A673 (cell line): ENCODE results near the gene GET3. TPM values are rescaled to one million over a fixed set of nuclear protein-coding genes. Genes with fewer than 3 reads are reported as not detected.

Experiments used
- Bru-seq: library from RNA; stranded (reverse); fragments of 400-500 nt; gene quantifications from one replicate; lab custom pipeline; 2021; lab: Mats Ljungman, UMichigan
- BruChase-seq, 2 experiments: library from RNA; stranded (reverse); fragments of 400-500 nt; gene quantifications; one replicate each; lab custom pipeline; 2021; lab: Mats Ljungman, UMichigan
- BruUV-seq: library from RNA; stranded (reverse); fragments of 400-500 nt; replicated peaks from 2 replicates; lab custom pipeline; 2021; lab: Mats Ljungman, UMichigan
- CTCF ChIA-PET: fragments of 300-600 bp; sonication (Branson Sonifier 250); formaldehyde crosslinking; loops from one replicate; lab custom pipeline; 2022; ENCODE audit warnings: antibody characterized with exemption; lab: Charles Lee
- POLR2A ChIA-PET: fragments of 300-600 bp; sonication (Branson Sonifier 250); formaldehyde crosslinking; loops from one replicate; lab custom pipeline; 2022; ENCODE audit warnings: antibody characterized with exemption; ENCODE audit not compliant: low non-redundant PET; lab: Charles Lee
- DNase-seq: peaks from one replicate; pipeline ENCODE4 v3.0.0-alpha.2; 2015; ENCODE audit warnings: low spot score
- H3K27ac ChIP-seq: fragments of 200-600 bp; sonication (generic); 2 replicates; pipeline ENCODE4 v1.5.1; 2016; ENCODE audit warnings: mixed run types, low read depth, mild to moderate bottlenecking, mixed read lengths, antibody characterized with exemption, low read length; ENCODE audit not compliant: poor library complexity, severe bottlenecking
- H3K27me3 ChIP-seq: fragments of 200-600 bp; sonication (generic); replicated peaks from 2 replicates; pipeline ENCODE4 v1.6.1; 2017; ENCODE audit warnings: mixed run types, low read depth, mild to moderate bottlenecking, mixed read lengths, antibody characterized with exemption, low read length; ENCODE audit not compliant: insufficient read depth, poor library complexity
- H3K36me3 ChIP-seq: fragments of 200-600 bp; sonication (generic); 2 replicates; pipeline ENCODE4 v1.6.1; 2016; ENCODE audit warnings: mixed run types, mild to moderate bottlenecking, mixed read lengths, antibody characterized with exemption, low read length; ENCODE audit not compliant: insufficient read depth, poor library complexity, severe bottlenecking
- H3K4me1 ChIP-seq: fragments of 200-600 bp; sonication (generic); 2 replicates; pipeline ENCODE4 v1.6.1; 2017; ENCODE audit warnings: mixed run types, mild to moderate bottlenecking, mixed read lengths, antibody characterized with exemption, low read length; ENCODE audit not compliant: insufficient read depth, poor library complexity, severe bottlenecking
- H3K4me3 ChIP-seq: fragments of 200-600 bp; sonication (generic); 2 replicates; pipeline ENCODE4 v1.5.1; 2016; ENCODE audit warnings: low read depth, mixed run types, mild to moderate bottlenecking, mixed read lengths, low read length; ENCODE audit not compliant: poor library complexity, severe bottlenecking
- H3K9me3 ChIP-seq: fragments of 200-600 bp; sonication (generic); 2 replicates; pipeline ENCODE4 v1.6.1; 2016; ENCODE audit warnings: mixed run types, low read depth, mild to moderate bottlenecking, mixed read lengths, antibody characterized with exemption, low read length; ENCODE audit not compliant: poor library complexity, severe bottlenecking
- EZH2 ChIP-seq: fragments of 200-600 bp; sonication (generic); IDR thresholded peaks from 2 replicates; pipeline ENCODE4 v1.6.1; 2017; ENCODE audit warnings: borderline replicate concordance, low read depth, mild to moderate bottlenecking, mixed read lengths, antibody characterized with exemption, low read length; ENCODE audit not compliant: poor library complexity, severe bottlenecking
- intact Hi-C: fragments of 100-400 bp; cut with micrococcal nuclease; formaldehyde crosslinking; loops from one replicate; pipeline ENCODE4 v1.10.0; 2022; ENCODE audit not compliant: unreplicated experiment
- long read RNA-seq: library from polyadenylated mRNA; stranded (forward); transcript quantifications from one replicate; pipeline ENCODE4 v2.0.0, GENCODE V29; 2022
- total RNA-seq: library from RNA; stranded (reverse); gene quantifications from 2 replicates; pipeline ENCODE4 v1.2.3, GENCODE V29; 2021
- TF ChIP-seq, protein P1 (sequence below): fragments of 300-800, 200-600 bp; sonication (generic); conservative IDR thresholded peaks from 2 replicates; pipeline ENCODE4 v1.5.1; 2017; ENCODE audit warnings: low read depth, mild to moderate bottlenecking, antibody characterized with exemption, low read length, moderate library complexity, mixed read lengths

Gene GET3
- total RNA-seq (91.7 and 92.6 TPM in 2 replicates), Bru-seq, nascent RNA (percentile 62 among the genes with signal in this experiment), BruChase-seq, experiment 1, labeled RNA remaining after a 2-hour chase (percentile 64 among the genes with signal in this experiment), BruChase-seq, experiment 2, labeled RNA remaining after a 6-hour chase (percentile 81 among the genes with signal in this experiment)
- long read RNA-seq, transcript ASNA1-201 (7 exons, 1,280 nt): major isoform, 170 of 186 reads
- long read RNA-seq, partial matches to known transcripts: 10 of 186 reads
- long read RNA-seq, other reads (novel, unspliced or antisense): 6 of 186 reads

DNA sequence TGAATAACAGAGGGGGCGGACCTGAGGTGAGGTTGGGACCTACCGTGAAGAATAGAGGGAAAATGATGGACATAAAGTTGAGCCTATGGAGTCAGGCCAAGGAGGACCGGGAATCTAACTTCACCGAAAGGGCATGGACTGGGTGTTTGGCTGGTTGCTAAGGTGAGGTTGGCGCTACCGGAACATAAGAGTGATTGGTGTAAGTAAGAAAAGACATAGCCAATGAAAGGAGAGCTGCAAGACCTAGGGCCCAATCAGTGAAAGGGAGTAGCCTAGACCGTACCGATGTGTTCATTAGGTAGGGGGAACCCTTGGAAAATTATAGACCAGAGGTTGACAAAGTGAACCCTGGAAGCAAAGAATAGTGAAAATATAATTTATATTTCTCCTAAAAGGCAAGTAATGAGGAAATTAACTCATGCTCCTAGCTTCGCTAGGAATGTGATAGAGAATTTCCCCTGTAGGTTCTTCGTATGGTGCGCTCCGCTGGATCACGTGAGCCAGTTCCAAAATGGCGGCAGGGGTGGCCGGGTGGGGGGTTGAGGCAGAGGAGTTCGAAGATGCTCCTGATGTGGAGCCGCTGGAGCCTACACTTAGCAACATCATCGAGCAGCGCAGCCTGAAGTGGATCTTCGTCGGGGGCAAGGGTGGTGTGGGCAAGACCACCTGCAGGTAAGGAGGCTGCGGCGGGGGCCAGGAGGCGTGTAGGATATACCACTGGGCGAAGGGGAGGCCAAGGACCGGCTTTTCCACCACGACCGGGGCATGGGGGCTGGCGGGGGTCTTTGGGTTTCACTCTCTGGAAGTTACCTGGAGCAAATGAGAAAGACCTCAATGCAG lies at the start of gene GET3:
GET3 (plus strand) TSS at position 503 of the 840 bp plus-strand sequence; CDS start at position 512, 9 bp downstream.
- POLR2A ChIA-PET: interaction anchor here (0.6 to 0.7 kb wide), 2 partner anchors 56 to 66 kb away, joined by 3 to 5 read pairs; no protein-coding TSS in a partner anchor
- peaks cover 14% of the 10 kb centered on the region for H3K36me3 ChIP-seq
- H3K9me3 ChIP-seq: no peaks in the 10 kb centered on the region
- CTCF ChIA-PET: interaction anchor here (0.6 to 1.6 kb wide), 4 partner anchors 14 to 372 kb away, joined by 3 to 8 read pairs (median 4); partner anchors contain the start of gene ZNF442
- no peaks in the 10 kb centered on the region for H3K27me3 ChIP-seq
- DNase-seq: peak; percentile 99
- H3K4me1 ChIP-seq: peaks cover 21% of the 10 kb centered on the region
- intact Hi-C loops: loop anchor here (2.0 kb wide), 1 partner anchor 66 kb away; the partner anchor contains the start of gene THSD8
- peak within 1 kb of the TSS; percentile 98 for H3K27ac ChIP-seq
- H3K4me3 ChIP-seq: peak within 1 kb of the TSS; percentile 69
- TSS peak; percentile 57 for BruUV-seq
- TF ChIP-seq, protein P1, sequence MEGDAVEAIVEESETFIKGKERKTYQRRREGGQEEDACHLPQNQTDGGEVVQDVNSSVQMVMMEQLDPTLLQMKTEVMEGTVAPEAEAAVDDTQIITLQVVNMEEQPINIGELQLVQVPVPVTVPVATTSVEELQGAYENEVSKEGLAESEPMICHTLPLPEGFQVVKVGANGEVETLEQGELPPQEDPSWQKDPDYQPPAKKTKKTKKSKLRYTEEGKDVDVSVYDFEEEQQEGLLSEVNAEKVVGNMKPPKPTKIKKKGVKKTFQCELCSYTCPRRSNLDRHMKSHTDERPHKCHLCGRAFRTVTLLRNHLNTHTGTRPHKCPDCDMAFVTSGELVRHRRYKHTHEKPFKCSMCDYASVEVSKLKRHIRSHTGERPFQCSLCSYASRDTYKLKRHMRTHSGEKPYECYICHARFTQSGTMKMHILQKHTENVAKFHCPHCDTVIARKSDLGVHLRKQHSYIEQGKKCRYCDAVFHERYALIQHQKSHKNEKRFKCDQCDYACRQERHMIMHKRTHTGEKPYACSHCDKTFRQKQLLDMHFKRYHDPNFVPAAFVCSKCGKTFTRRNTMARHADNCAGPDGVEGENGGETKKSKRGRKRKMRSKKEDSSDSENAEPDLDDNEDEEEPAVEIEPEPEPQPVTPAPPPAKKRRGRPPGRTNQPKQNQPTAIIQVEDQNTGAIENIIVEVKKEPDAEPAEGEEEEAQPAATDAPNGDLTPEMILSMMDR: no peak
- TF ChIP-seq EZH2: no peak

DNA sequence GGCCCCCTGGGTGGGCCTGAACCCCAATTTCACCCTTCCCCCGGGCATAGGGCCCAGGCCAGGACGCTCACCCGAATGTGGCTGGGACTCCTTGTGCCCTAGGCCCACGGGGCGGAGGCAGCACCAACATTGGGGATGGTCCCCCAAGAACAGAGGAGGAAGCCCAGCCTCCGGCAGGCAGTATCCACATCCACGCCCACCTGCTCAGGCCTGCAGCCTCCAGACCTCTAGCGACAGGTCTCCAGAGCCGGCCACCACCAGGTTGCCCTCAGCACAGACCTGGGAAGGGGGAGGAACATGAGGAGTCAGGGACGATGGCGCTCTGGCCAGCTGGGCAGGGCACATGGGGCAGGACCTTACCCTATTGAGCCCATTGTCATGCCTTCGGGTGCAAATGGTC lies 48.3 kb upstream of the GET3 start:
- intact Hi-C loops: no loop called here
- POLR2A ChIA-PET: no interaction called here

More for the DNA sequence above, 48.3 kb upstream of the GET3 start:
- no peaks in the 10 kb centered on the region for H3K9me3 ChIP-seq
- H3K36me3 ChIP-seq: no peaks in the 10 kb centered on the region
- no peak overlapping the region for H3K4me3 ChIP-seq
- BruUV-seq: no TSS peak
- no peak overlapping the region for H3K27ac ChIP-seq
- no peaks in the 10 kb centered on the region for H3K27me3 ChIP-seq
- CTCF ChIA-PET: no interaction called here
- DNase-seq: no peak
- TF ChIP-seq EZH2: no peak
- TF ChIP-seq, protein P1: no peak
- no peaks in the 10 kb centered on the region for H3K4me1 ChIP-seq
